ENCODE measurements around the gene TRIM2. TPM values are rescaled to one million over a fixed set of nuclear protein-coding genes. Genes with fewer than 3 reads are reported as not detected.
A peak's percentile ranks its signal among the peaks of the same experiment; 100 is the strongest.

TRIM2 gene
- total and polyA plus RNA-seq, 10 of the 15 experiments (the other 5 are each of a cell fraction or from before 2014, with no cell fraction given): 0.06 to 0.19 (median 0.15) TPM; not detected in 3

DNA sequence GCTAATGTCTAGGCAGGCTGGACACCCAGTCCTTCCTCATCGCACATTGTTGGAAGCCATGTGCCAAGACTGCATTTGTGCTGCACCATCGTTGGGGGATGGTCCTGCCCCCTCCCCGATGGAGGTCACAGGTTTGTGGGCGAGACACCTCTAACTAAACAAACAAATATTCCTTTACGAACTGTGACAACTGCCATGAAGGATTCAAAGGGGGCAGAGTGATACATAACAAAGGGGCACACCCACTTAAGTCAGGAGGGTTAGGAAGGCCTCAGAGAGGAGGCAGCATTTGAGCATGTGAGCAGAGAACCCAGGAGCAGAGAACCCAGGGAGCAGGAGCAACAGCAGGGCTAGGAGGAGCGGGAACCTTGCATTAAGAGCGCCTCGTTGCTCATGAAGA, 37.1 kb downstream of the TRIM2 start:
- H3K9ac ChIP-seq (ENCODE audit: control insufficient read depth, insufficient read depth, low read length): no peak overlapping the region

More for the DNA sequence above, 37.1 kb downstream of the TRIM2 start:
- H3K4me3 ChIP-seq: no peak overlapping the region
- intact Hi-C loops (cut with micrococcal nuclease; ENCODE audit: unreplicated experiment): no loop called here
- H2AFZ ChIP-seq (ENCODE audit: control insufficient read depth, low read depth, low read length): no peak overlapping the region
- DNase-seq (ENCODE audit: low read depth, low spot score) (no peak), ATAC-seq (no peak), FAIRE-seq (no peak)
- 66% methylated on average over 8 of the region's 8 CpGs for WGBS (ENCODE audit: insufficient coverage, insufficient replicate concordance, low lambda C conversion rate, missing lambda C conversion rate)
- no peaks in the 10 kb centered on the region for H3K79me2 ChIP-seq (ENCODE audit: control insufficient read depth, insufficient read depth, low read length)
- no peaks in the 10 kb centered on the region for H3K4me1 ChIP-seq (ENCODE audit: control insufficient read depth, insufficient read depth, low read length)
- BruUV-seq (replicated peaks): no TSS peak
- RAD21 ChIA-PET (ENCODE audit: unreplicated experiment): no interaction called here
- no peaks in the 10 kb centered on the region for H3K9me3 ChIP-seq (replicated peaks; ENCODE audit: control insufficient read depth, insufficient read depth, low read length)
- H3K27ac ChIP-seq (ENCODE audit: control insufficient read depth, insufficient read depth): no peak overlapping the region
- TF ChIP-seq, protein P1, sequence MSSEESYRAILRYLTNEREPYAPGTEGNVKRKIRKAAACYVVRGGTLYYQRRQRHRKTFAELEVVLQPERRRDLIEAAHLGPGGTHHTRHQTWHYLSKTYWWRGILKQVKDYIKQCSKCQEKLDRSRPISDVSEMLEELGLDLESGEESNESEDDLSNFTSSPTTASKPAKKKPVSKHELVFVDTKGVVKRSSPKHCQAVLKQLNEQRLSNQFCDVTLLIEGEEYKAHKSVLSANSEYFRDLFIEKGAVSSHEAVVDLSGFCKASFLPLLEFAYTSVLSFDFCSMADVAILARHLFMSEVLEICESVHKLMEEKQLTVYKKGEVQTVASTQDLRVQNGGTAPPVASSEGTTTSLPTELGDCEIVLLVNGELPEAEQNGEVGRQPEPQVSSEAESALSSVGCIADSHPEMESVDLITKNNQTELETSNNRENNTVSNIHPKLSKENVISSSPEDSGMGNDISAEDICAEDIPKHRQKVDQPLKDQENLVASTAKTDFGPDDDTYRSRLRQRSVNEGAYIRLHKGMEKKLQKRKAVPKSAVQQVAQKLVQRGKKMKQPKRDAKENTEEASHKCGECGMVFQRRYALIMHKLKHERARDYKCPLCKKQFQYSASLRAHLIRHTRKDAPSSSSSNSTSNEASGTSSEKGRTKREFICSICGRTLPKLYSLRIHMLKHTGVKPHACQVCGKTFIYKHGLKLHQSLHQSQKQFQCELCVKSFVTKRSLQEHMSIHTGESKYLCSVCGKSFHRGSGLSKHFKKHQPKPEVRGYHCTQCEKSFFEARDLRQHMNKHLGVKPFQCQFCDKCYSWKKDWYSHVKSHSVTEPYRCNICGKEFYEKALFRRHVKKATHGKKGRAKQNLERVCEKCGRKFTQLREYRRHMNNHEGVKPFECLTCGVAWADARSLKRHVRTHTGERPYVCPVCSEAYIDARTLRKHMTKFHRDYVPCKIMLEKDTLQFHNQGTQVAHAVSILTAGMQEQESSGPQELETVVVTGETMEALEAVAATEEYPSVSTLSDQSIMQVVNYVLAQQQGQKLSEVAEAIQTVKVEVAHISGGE (CRISPR knock-in tag; IDR thresholded peaks at IDR 0.05): no peak
- TF ChIP-seq, protein P2, sequence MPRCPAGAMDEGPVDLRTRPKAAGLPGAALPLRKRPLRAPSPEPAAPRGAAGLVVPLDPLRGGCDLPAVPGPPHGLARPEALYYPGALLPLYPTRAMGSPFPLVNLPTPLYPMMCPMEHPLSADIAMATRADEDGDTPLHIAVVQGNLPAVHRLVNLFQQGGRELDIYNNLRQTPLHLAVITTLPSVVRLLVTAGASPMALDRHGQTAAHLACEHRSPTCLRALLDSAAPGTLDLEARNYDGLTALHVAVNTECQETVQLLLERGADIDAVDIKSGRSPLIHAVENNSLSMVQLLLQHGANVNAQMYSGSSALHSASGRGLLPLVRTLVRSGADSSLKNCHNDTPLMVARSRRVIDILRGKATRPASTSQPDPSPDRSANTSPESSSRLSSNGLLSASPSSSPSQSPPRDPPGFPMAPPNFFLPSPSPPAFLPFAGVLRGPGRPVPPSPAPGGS (IDR thresholded peaks at IDR 0.05; ENCODE audit: borderline replicate concordance, insufficient read depth, low read depth, low read length, poor library complexity, severe bottlenecking): peak; percentile 37
- TF ChIP-seq MEF2A (IDR thresholded peaks at IDR 0.05; ENCODE audit: insufficient read depth, low read depth, low read length): no peak
- POLR2A ChIA-PET: no interaction called here
- CTCF ChIA-PET: interaction anchor here (1.2 kb wide), 1 partner anchor 11 kb away, joined by 3 read pairs; no protein-coding TSS in a partner anchor
- no peaks in the 10 kb centered on the region for H4K20me1 ChIP-seq (ENCODE audit: control insufficient read depth, insufficient read depth)
- H3K4me2 ChIP-seq (ENCODE audit: control insufficient read depth, insufficient read depth): no peak overlapping the region
- in situ Hi-C loops (cut with MboI): no loop called here
- no peaks in the 10 kb centered on the region for H3K36me3 ChIP-seq (ENCODE audit: control insufficient read depth in 2 of 2, insufficient read depth in 2 of 2, low read length in 1 of 2)
- H3K27me3 ChIP-seq (replicated peaks in 1 of 2; ENCODE audit: control insufficient read depth in 2 of 2, insufficient read depth in 2 of 2, low read length in 1 of 2): peaks cover 0 to 2% of the 10 kb centered on the region in 2 experiments; a peak in 1 of 4 replicates
- SMC1A ChIA-PET (ENCODE audit: uncharacterized antibody, unreplicated experiment): interaction anchor here (1.3 kb wide), 1 partner anchor 10 kb away, joined by 3 read pairs; no protein-coding TSS in a partner anchor
